ENCODE measurements around the gene CHERP.

The CHERP gene

GRCh38 chr19:16541526-16542044 lies 652 bp downstream of the CHERP start:
- Histone ChIP-seq H3K9me3 (ENCODE audit: control insufficient read depth, insufficient read depth, low read length) (no peaks in the 10 kb centered on the region), H3K4me1 (ENCODE audit: insufficient read depth, low read length) (0 out of 2 replicates have a peak, but pooled peaks cover 4% of the 10 kb centered on the region), H3K36me3 (ENCODE audit: insufficient read depth, low read length) (peaks cover 12% of the 10 kb centered on the region), H3K9ac (ENCODE audit: low read depth, low read length) (peak overlapping the region; percentile 100)

- Histone ChIP-seq H3K9me3 (ENCODE audit: control insufficient read depth, insufficient read depth, low read length) (no peaks in the 10 kb centered on the region), H3K9ac (ENCODE audit: low read depth, low read length) (peak overlapping the region; percentile 100; the same call in 1 of the 2 replicates), H3K4me1 (ENCODE audit: insufficient read depth, low read length) (0 out of 2 replicates have a peak, but pooled peaks cover 4% of the 10 kb centered on the region), H3K36me3 (ENCODE audit: insufficient read depth, low read length) (peaks cover 12% of the 10 kb centered on the region)
Measured at GRCh38 chr19:16540948-16541347, 1.3 kb downstream of the CHERP start.

GRCh38 chr19:16537111-16537510 lies 5.1 kb downstream of the CHERP start:
- Histone ChIP-seq H3K4me1 (ENCODE audit: insufficient read depth, low read length) (0 out of 2 replicates have a peak, but pooled peaks cover 4% of the 10 kb centered on the region), H3K9ac (ENCODE audit: low read depth, low read length) (no peak overlapping the region), H3K36me3 (ENCODE audit: insufficient read depth, low read length) (peaks cover 19% of the 10 kb centered on the region), H3K9me3 (ENCODE audit: control insufficient read depth, insufficient read depth, low read length) (no peaks in the 10 kb centered on the region)

GRCh38 chr19:16536130-16536529 lies 6.1 kb downstream of the CHERP start:
- 0 out of 2 replicates have a peak, but pooled peaks cover 4% of the 10 kb centered on the region for H3K4me1 ChIP-seq (ENCODE audit: insufficient read depth, low read length)
- H3K9me3 ChIP-seq (ENCODE audit: control insufficient read depth, insufficient read depth, low read length): no peaks in the 10 kb centered on the region
- H3K36me3 ChIP-seq (ENCODE audit: insufficient read depth, low read length): peaks cover 20% of the 10 kb centered on the region
- H3K9ac ChIP-seq (ENCODE audit: low read depth, low read length): no peak overlapping the region

GRCh38 chr19:16535381-16535780 lies 6.9 kb downstream of the CHERP start:
- H3K36me3 ChIP-seq (ENCODE audit: insufficient read depth, low read length): peaks cover 18% of the 10 kb centered on the region

GRCh38 chr19:16532440-16533234 lies 9.6 kb downstream of the CHERP start:
- Histone ChIP-seq H3K36me3 (ENCODE audit: insufficient read depth, low read length) (peaks cover 18% of the 10 kb centered on the region), H3K4me1 (ENCODE audit: insufficient read depth, low read length) (no peaks in the 10 kb centered on the region), H3K9me3 (ENCODE audit: control insufficient read depth, insufficient read depth, low read length) (no peaks in the 10 kb centered on the region), H3K9ac (ENCODE audit: low read depth, low read length) (no peak overlapping the region)

More at GRCh38 chr19:16535381-16535780, 6.9 kb downstream of the CHERP start:
- Histone ChIP-seq H3K9ac (ENCODE audit: low read depth, low read length) (no peak overlapping the region), H3K4me1 (ENCODE audit: insufficient read depth, low read length) (no peaks in the 10 kb centered on the region), H3K9me3 (ENCODE audit: control insufficient read depth, insufficient read depth, low read length) (no peaks in the 10 kb centered on the region)

- H3K9me3 ChIP-seq (ENCODE audit: control insufficient read depth, insufficient read depth, low read length): no peaks in the 10 kb centered on the region
- H3K9ac ChIP-seq (ENCODE audit: low read depth, low read length): no peak overlapping the region
- H3K4me1 ChIP-seq (ENCODE audit: insufficient read depth, low read length): no peaks in the 10 kb centered on the region
- peaks cover 26% of the 10 kb centered on the region for H3K36me3 ChIP-seq (ENCODE audit: insufficient read depth, low read length)
Measured at GRCh38 chr19:16531380-16531669, 10.9 kb downstream of the CHERP start.

- H3K9me3 ChIP-seq (ENCODE audit: control insufficient read depth, insufficient read depth, low read length): no peaks in the 10 kb centered on the region
- peaks cover 26% of the 10 kb centered on the region for H3K36me3 ChIP-seq (ENCODE audit: insufficient read depth, low read length)
- H3K9ac ChIP-seq (ENCODE audit: low read depth, low read length): no peak overlapping the region
- H3K4me1 ChIP-seq (ENCODE audit: insufficient read depth, low read length): no peaks in the 10 kb centered on the region
Measured at GRCh38 chr19:16530540-16531379, 11.5 kb downstream of the CHERP start.

- Histone ChIP-seq H3K4me1 (ENCODE audit: insufficient read depth, low read length) (no peaks in the 10 kb centered on the region), H3K36me3 (ENCODE audit: insufficient read depth, low read length) (peaks cover 23% of the 10 kb centered on the region), H3K9me3 (ENCODE audit: control insufficient read depth, insufficient read depth, low read length) (no peaks in the 10 kb centered on the region), H3K9ac (ENCODE audit: low read depth, low read length) (no peak overlapping the region)
Measured at GRCh38 chr19:16529466-16530144, 12.6 kb downstream of the CHERP start.

- Histone ChIP-seq H3K9me3 (ENCODE audit: control insufficient read depth, insufficient read depth, low read length) (no peaks in the 10 kb centered on the region), H3K4me1 (ENCODE audit: insufficient read depth, low read length) (no peaks in the 10 kb centered on the region), H3K36me3 (ENCODE audit: insufficient read depth, low read length) (peaks cover 29% of the 10 kb centered on the region), H3K9ac (ENCODE audit: low read depth, low read length) (no peak overlapping the region)
Measured at GRCh38 chr19:16527971-16528521, 14.2 kb downstream of the CHERP start.

- peaks cover 28% of the 10 kb centered on the region for H3K36me3 ChIP-seq (ENCODE audit: insufficient read depth, low read length)
- no peaks in the 10 kb centered on the region for H3K4me1 ChIP-seq (ENCODE audit: insufficient read depth, low read length)
- no peaks in the 10 kb centered on the region for H3K9me3 ChIP-seq (ENCODE audit: control insufficient read depth, insufficient read depth, low read length)
- no peak overlapping the region for H3K9ac ChIP-seq (ENCODE audit: low read depth, low read length)
Measured at GRCh38 chr19:16527334-16527935, 14.8 kb downstream of the CHERP start.

- no peak overlapping the region for H3K9ac ChIP-seq (ENCODE audit: low read depth, low read length)
- H3K36me3 ChIP-seq (ENCODE audit: insufficient read depth, low read length): peaks cover 24% of the 10 kb centered on the region
- no peaks in the 10 kb centered on the region for H3K4me1 ChIP-seq (ENCODE audit: insufficient read depth, low read length)
- no peaks in the 10 kb centered on the region for H3K9me3 ChIP-seq (ENCODE audit: control insufficient read depth, insufficient read depth, low read length)
Measured at GRCh38 chr19:16525751-16526481, 16.3 kb downstream of the CHERP start.

GRCh38 chr19:16524991-16525734 lies 17.1 kb downstream of the CHERP start:
- H3K4me1 ChIP-seq (ENCODE audit: insufficient read depth, low read length): no peaks in the 10 kb centered on the region
- peaks cover 31% of the 10 kb centered on the region for H3K36me3 ChIP-seq (ENCODE audit: insufficient read depth, low read length)
- no peaks in the 10 kb centered on the region for H3K9me3 ChIP-seq (ENCODE audit: control insufficient read depth, insufficient read depth, low read length)
- no peak overlapping the region for H3K9ac ChIP-seq (ENCODE audit: low read depth, low read length)

Data from ES-I3 (cell line).